Small intestine (tissue), 7 donors: ENCODE results near the gene TMEM39B. TPM values are rescaled to one million over a fixed set of nuclear protein-coding genes. Genes with fewer than 3 reads are reported as not detected.
"Not testable (repeated sequence)": the region's sequence is repeated elsewhere in the genome, so short reads cannot be mapped to it uniquely, and the experiment has no call there.

ENCODE experiments used
- DNase-seq, 2 donors: peaks; one replicate each; pipeline versions ENCODE4 v3.0.0 to v3.0.0-alpha.2; 2013
- FAIRE-seq: peaks from 2 replicates; lab custom pipeline; 2012; peaks lifted over from hg19 to GRCh38; lab: Jason Lieb, UNC
- H3K27ac ChIP-seq, 3 donors: one replicate each; pipeline ENCODE4 v1.5.1; 2013; ENCODE audit warnings: low read length in 2 of 3, mild to moderate bottlenecking in 2 of 3, control low read depth in 1 of 3, inconsistent platforms in 1 of 3, low read depth in 1 of 3, moderate library complexity in 1 of 3
- H3K27me3 ChIP-seq, 3 donors: one replicate each; pipeline ENCODE4 v1.6.1; 2013; ENCODE audit warnings: low read length in 3 of 3, inconsistent platforms in 1 of 3; ENCODE audit not compliant: control insufficient read depth in 3 of 3, insufficient read depth in 3 of 3
- H3K36me3 ChIP-seq, 3 donors: one replicate each; pipeline ENCODE4 v1.6.1; 2013; ENCODE audit warnings: low read length in 3 of 3, inconsistent platforms in 1 of 3, low read depth in 1 of 3, mild to moderate bottlenecking in 1 of 3, moderate library complexity in 1 of 3; ENCODE audit not compliant: control insufficient read depth in 3 of 3, insufficient read depth in 2 of 3
- H3K4me1 ChIP-seq, 3 donors: one replicate each; pipeline ENCODE4 v1.6.1; 2013; ENCODE audit warnings: low read length in 2 of 3, inconsistent platforms in 1 of 3, low read depth in 1 of 3, mild to moderate bottlenecking in 1 of 3, moderate library complexity in 1 of 3; ENCODE audit not compliant: control insufficient read depth in 3 of 3, insufficient read depth in 2 of 3
- H3K4me3 ChIP-seq, 3 donors: one replicate each; pipeline ENCODE4 v1.5.1; 2013; ENCODE audit warnings: low read length in 3 of 3, control low read depth in 1 of 3, inconsistent platforms in 1 of 3, low read depth in 1 of 3, mild to moderate bottlenecking in 1 of 3, moderate library complexity in 1 of 3
- H3K9me3 ChIP-seq, 2 donors: one replicate each; pipeline ENCODE4 v1.6.1; 2013; ENCODE audit warnings: low read depth in 1 of 2, low read length in 1 of 2; ENCODE audit not compliant: control insufficient read depth in 2 of 2, insufficient read depth in 1 of 2
- WGBS, 3 donors: extraction: QIAGEN DNeasy Blood & Tissue Kit; methylation state at CpG; one replicate each; pipeline ENCODE4 v1.1.7; 2013; 5-methylcytosine and 5-hydroxymethylcytosine counted together
- polyA plus RNA-seq, 4 donors: library from polyadenylated mRNA; stranded (reverse) in 3 of 4; unstranded in 1 of 4; fragments of 200-250 nt in 3 of 4; fragments of 120-200 nt in 1 of 4; gene quantifications; one replicate each; pipeline versions ENCODE4 v1.2.1 to v1.2.3, GENCODE V29; 2013
- donor health status: healthy with polysubstance abuse.
- donor health status: control.
- donor health status: control.
- donor health status: Bipolar disorder and iron deficiency.
- donor health status: healthy.

The TMEM39B gene
- polyA plus RNA-seq, 4 donors, result 4.2 to 15.6 (median 8.0) TPM

- not testable (repeated sequence) for H3K4me3 ChIP-seq, H3K9me3 ChIP-seq, H3K4me1 ChIP-seq, H3K27me3 ChIP-seq, H3K27ac ChIP-seq, FAIRE-seq, DNase-seq, H3K36me3 ChIP-seq
- 94 to 100% (median 97%) methylated on average over 2 of the region's 2 CpGs for whole genome bisulfite sequencing, 3 donors
These were observed 50.6 kb downstream of the TMEM39B start for GRCh38 chr1:32123361-32123760.

- WGBS, 3 donors, result 90 to 94% (median 93%) methylated on average over 8 of the region's 8 CpGs
- Histone ChIP-seq H3K27ac (no peak overlapping the region), H3K36me3 (peaks cover 0 to 5% (median 4%) of the 10 kb centered on the region in 3 donors), H3K4me3 (no peak overlapping the region), H3K4me1 (peaks cover 0 to 3% (median 0%) of the 10 kb centered on the region in 3 donors), H3K27me3 (no peaks in the 10 kb centered on the region), H3K9me3 (no peaks in the 10 kb centered on the region)
- FAIRE-seq, result no peak
- no peak for DNase-seq
These were observed 52.6 kb downstream of the TMEM39B start for GRCh38 chr1:32125313-32125712.

- peaks cover 0 to 3% (median 0%) of the 10 kb centered on the region in 3 donors for H3K4me1 ChIP-seq
- no peaks in the 10 kb centered on the region for H3K27me3 ChIP-seq
- 95 to 97% (median 97%) methylated on average over 3 of the region's 3 CpGs for WGBS, 3 donors
- H3K36me3 ChIP-seq, result peaks cover 0 to 11% (median 6%) of the 10 kb centered on the region in 3 donors
- DNase-seq (no peak), FAIRE-seq (no peak)
- no peaks in the 10 kb centered on the region for H3K9me3 ChIP-seq
- H3K27ac ChIP-seq, result no peak overlapping the region
- no peak overlapping the region for H3K4me3 ChIP-seq
These were observed 54.0 kb downstream of the TMEM39B start for GRCh38 chr1:32126770-32127169.

GRCh38 chr1:32127409-32128198 lies 54.9 kb downstream of the TMEM39B start:
- FAIRE-seq (no peak), DNase-seq (no peak)
- Histone ChIP-seq H3K36me3 (peaks cover 0 to 16% (median 6%) of the 10 kb centered on the region in 3 donors), H3K27ac (no peak overlapping the region), H3K9me3 (no peaks in the 10 kb centered on the region), H3K4me3 (no peak overlapping the region), H3K27me3 (no peaks in the 10 kb centered on the region), H3K4me1 (peaks cover 0 to 3% (median 0%) of the 10 kb centered on the region in 3 donors)
- 72 to 77% (median 74%) methylated on average over 4 of the region's 4 CpGs for WGBS, 3 donors

- Histone ChIP-seq H3K27ac (no peak overlapping the region), H3K9me3 (no peaks in the 10 kb centered on the region), H3K27me3 (no peaks in the 10 kb centered on the region), H3K4me3 (no peak overlapping the region), H3K4me1 (peaks cover 0 to under 1% (median 0%) of the 10 kb centered on the region in 3 donors), H3K36me3 (peaks cover 0 to 20% (median 6%) of the 10 kb centered on the region in 3 donors)
- FAIRE-seq (no peak), DNase-seq (no peak)
- 55 to 91% (median 77%) methylated on average over 1 of the region's 1 CpG for WGBS, 3 donors
These were observed 55.7 kb downstream of the TMEM39B start for GRCh38 chr1:32128479-32128878.

- H3K27me3 ChIP-seq, result no peaks in the 10 kb centered on the region
- no peak overlapping the region for H3K4me3 ChIP-seq
- no peak for DNase-seq
- no peaks in the 10 kb centered on the region for H3K9me3 ChIP-seq
- no peaks in the 10 kb centered on the region for H3K4me1 ChIP-seq
- 96 to 100% (median 100%) methylated on average over 1 of the region's 1 CpG for WGBS, 3 donors
- H3K27ac ChIP-seq, result no peak overlapping the region
- peaks cover 0 to 20% (median 6%) of the 10 kb centered on the region in 3 donors for H3K36me3 ChIP-seq
- FAIRE-seq, result no peak
These were observed 56.2 kb downstream of the TMEM39B start for GRCh38 chr1:32128964-32129363.

GRCh38 chr1:32133950-32134280 lies 61.2 kb downstream of the TMEM39B start:
- not testable (repeated sequence) for H3K4me1 ChIP-seq, FAIRE-seq, H3K27ac ChIP-seq, DNase-seq, H3K27me3 ChIP-seq, H3K9me3 ChIP-seq, H3K4me3 ChIP-seq
- H3K36me3 ChIP-seq, result peaks cover 0 to 25% (median 6%) of the 10 kb centered on the region in 3 donors
- WGBS, 3 donors, result 94 to 96% (median 95%) methylated on average over 8 to 9 of the region's 9 CpGs

- 94 to 95% (median 95%) methylated on average over 5 of the region's 5 CpGs for WGBS, 3 donors
These were observed 64.4 kb downstream of the TMEM39B start for GRCh38 chr1:32137111-32137510.

More at GRCh38 chr1:32137111-32137510, 64.4 kb downstream of the TMEM39B start:
- peaks cover 0 to 3% (median 2%) of the 10 kb centered on the region in 3 donors for H3K4me1 ChIP-seq
- H3K27ac ChIP-seq, result no peak overlapping the region
- peaks cover 0 to 12% (median 0%) of the 10 kb centered on the region in 3 donors for H3K36me3 ChIP-seq
- DNase-seq (no peak), FAIRE-seq (no peak)
- H3K9me3 ChIP-seq, result no peaks in the 10 kb centered on the region
- no peak overlapping the region for H3K4me3 ChIP-seq
- H3K27me3 ChIP-seq, result no peaks in the 10 kb centered on the region
